SW 1271 (cell line): ENCODE data around the gene MMP15.

Experiments used
- DNase-seq, 2 experiments: peaks; one replicate each; lab custom pipeline; 2025; lab: John Stamatoyannopoulos, UW

Gene MMP15

GRCh38 chr16:58019866-58020538, 5.6 kb upstream of the MMP15 start:
- DNase-seq = no peak

- DNase-seq = peak in 1 of 2 experiments; percentile 7
These were observed 4.7 kb upstream of the MMP15 start for GRCh38 chr16:58020628-58021521.

GRCh38 chr16:58021661-58022551, 3.6 kb upstream of the MMP15 start:
- DNase-seq = no peak

- DNase-seq = no peak
These were observed 2.8 kb upstream of the MMP15 start for GRCh38 chr16:58022601-58023371.

- no peak for DNase-seq
These were observed 836 bp upstream of the MMP15 start for GRCh38 chr16:58024486-58025350.

- no peak for DNase-seq
These were observed 668 bp downstream of the MMP15 start for GRCh38 chr16:58026139-58026704.

- DNase-seq = no peak
These were observed 1.2 kb downstream of the MMP15 start for GRCh38 chr16:58026705-58027160.

- DNase-seq = no peak
These were observed 1.8 kb downstream of the MMP15 start for GRCh38 chr16:58027161-58027915.

GRCh38 chr16:58027916-58028455, 2.4 kb downstream of the MMP15 start:
- DNase-seq = no peak

- DNase-seq = no peak
These were observed 3.1 kb downstream of the MMP15 start for GRCh38 chr16:58028541-58029070.

GRCh38 chr16:58029410-58029809, 3.9 kb downstream of the MMP15 start:
- no peak for DNase-seq

GRCh38 chr16:58030136-58030840, 4.7 kb downstream of the MMP15 start:
- DNase-seq = no peak

GRCh38 chr16:58031016-58031800, 5.7 kb downstream of the MMP15 start:
- DNase-seq = no peak

GRCh38 chr16:58032710-58033293, 7.2 kb downstream of the MMP15 start:
- DNase-seq = no peak

GRCh38 chr16:58034128-58034685, 8.7 kb downstream of the MMP15 start:
- no peak for DNase-seq

GRCh38 chr16:58034774-58035173, 9.2 kb downstream of the MMP15 start:
- no peak for DNase-seq
